Ascending aorta (tissue), 2 donors: ENCODE results near the gene CNTNAP2. TPM values are rescaled to one million over a fixed set of nuclear protein-coding genes. Genes with fewer than 3 reads are reported as not detected.

Experiments used
- DNase-seq, 2 donors: peaks; one replicate each; pipeline ENCODE4 v3.0.0-alpha.2; 2019; ENCODE audit warnings: low spot score in 2 of 2
- H3K27ac ChIP-seq, 2 donors: fragments of 200-600 bp; sonication (generic); one replicate each; pipeline ENCODE4 v1.5.1; 2016 to 2017; ENCODE audit warnings: mild to moderate bottlenecking in 1 of 2
- H3K27me3 ChIP-seq: fragments of 200-600 bp; sonication (generic); one replicate; pipeline ENCODE4 v1.5.1; 2017
- H3K36me3 ChIP-seq, 2 donors: fragments of 200-600 bp; sonication (generic); one replicate each; pipeline ENCODE4 v1.5.1; 2016
- H3K4me1 ChIP-seq, 2 donors: fragments of 200-600 bp; sonication (generic); one replicate each; pipeline ENCODE4 v1.5.1; 2016 to 2017; ENCODE audit warnings: mild to moderate bottlenecking in 1 of 2
- H3K4me3 ChIP-seq, 2 donors: fragments of 200-600 bp; sonication (generic); one replicate each; pipeline ENCODE4 v1.5.1; 2016 to 2017; ENCODE audit warnings: mild to moderate bottlenecking in 1 of 2
- H3K9me3 ChIP-seq, 2 donors: fragments of 200-600 bp; sonication (generic); one replicate each; pipeline ENCODE4 v1.5.1; 2016
- intact Hi-C: fragments of 100-400 bp; cut with DNase I; formaldehyde crosslinking; loops from one replicate; pipeline ENCODE4 v1.15.1; 2023
- total RNA-seq: library from RNA; depleted of rRNA; stranded (reverse); fragments of >200 nt; gene quantifications from one replicate; pipeline ENCODE4 v1.1.0, GENCODE V29; 2016
- TF ChIP-seq, protein P1 (sequence below), 3 experiments: fragments of 200-600 bp in 2 of 3; fragments of 450-650 bp in 1 of 3; sonication (generic) in 2 of 3; IDR thresholded peaks; one replicate each; pipeline ENCODE4 v1.5.1; 2016 to 2019; ENCODE audit warnings: antibody characterized with exemption in 3 of 3, mild to moderate bottlenecking in 1 of 3, moderate library complexity in 1 of 3

The CNTNAP2 gene
- total RNA-seq, 1 donor from 2014 or later = not detected

DNA sequence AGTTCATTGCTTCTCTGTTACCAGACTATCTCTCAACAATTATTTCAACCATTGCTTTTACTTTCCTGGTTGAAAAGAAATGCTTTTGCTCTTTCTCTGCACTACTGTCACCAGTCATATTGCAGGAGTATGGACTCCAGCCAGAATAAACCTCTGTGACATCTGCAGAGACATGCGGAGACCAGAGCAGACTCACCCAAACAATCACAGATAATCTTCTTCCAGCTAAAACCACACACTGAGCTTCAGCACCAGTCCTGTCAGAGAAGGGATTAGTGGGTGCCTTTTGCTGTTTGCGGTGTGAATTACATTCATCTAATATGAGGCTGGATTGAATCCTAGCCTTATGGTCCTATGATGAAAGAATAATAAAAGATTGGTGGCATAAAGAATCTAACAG, 258.6 kb downstream of the CNTNAP2 start:
- H3K36me3 ChIP-seq = no peaks in the 10 kb centered on the region
- intact Hi-C loops = no loop called here
- H3K27me3 ChIP-seq = no peaks in the 10 kb centered on the region
- H3K4me1 ChIP-seq = no peaks in the 10 kb centered on the region
- no peak for DNase-seq
- TF ChIP-seq, protein P1, sequence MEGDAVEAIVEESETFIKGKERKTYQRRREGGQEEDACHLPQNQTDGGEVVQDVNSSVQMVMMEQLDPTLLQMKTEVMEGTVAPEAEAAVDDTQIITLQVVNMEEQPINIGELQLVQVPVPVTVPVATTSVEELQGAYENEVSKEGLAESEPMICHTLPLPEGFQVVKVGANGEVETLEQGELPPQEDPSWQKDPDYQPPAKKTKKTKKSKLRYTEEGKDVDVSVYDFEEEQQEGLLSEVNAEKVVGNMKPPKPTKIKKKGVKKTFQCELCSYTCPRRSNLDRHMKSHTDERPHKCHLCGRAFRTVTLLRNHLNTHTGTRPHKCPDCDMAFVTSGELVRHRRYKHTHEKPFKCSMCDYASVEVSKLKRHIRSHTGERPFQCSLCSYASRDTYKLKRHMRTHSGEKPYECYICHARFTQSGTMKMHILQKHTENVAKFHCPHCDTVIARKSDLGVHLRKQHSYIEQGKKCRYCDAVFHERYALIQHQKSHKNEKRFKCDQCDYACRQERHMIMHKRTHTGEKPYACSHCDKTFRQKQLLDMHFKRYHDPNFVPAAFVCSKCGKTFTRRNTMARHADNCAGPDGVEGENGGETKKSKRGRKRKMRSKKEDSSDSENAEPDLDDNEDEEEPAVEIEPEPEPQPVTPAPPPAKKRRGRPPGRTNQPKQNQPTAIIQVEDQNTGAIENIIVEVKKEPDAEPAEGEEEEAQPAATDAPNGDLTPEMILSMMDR (IDR thresholded peaks at IDR 0.05) = no peak
- no peak overlapping the region for H3K4me3 ChIP-seq
- no peaks in the 10 kb centered on the region for H3K9me3 ChIP-seq
- H3K27ac ChIP-seq = no peak overlapping the region

DNA sequence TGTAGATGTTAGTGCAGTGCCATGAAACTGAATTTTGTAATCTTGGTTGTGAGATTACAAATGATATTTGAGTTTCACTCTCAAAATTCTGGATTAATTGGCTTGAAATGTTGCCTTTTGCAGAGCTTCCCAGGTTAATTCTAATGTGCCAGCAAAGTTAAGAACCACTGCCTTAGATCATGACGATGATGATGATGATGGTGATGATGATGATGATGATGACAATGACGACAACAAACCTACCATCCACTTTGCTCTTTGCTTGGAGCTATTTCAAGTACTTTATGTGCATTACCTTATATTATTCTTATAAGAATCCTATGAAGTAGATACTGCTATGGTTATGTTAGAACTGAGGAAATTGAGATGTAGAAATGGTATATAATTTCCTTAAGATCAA, 261.6 kb downstream of the CNTNAP2 start:
- Histone ChIP-seq H3K27ac (no peak overlapping the region), H3K9me3 (no peaks in the 10 kb centered on the region), H3K4me1 (no peaks in the 10 kb centered on the region), H3K36me3 (no peaks in the 10 kb centered on the region), H3K4me3 (no peak overlapping the region), H3K27me3 (no peaks in the 10 kb centered on the region)
- DNase-seq = no peak
- intact Hi-C loops = no loop called here
- TF ChIP-seq, protein P1 (IDR thresholded peaks at IDR 0.05) = no peak

- no peak for DNase-seq
- Histone ChIP-seq H3K36me3 (no peaks in the 10 kb centered on the region), H3K4me3 (no peak overlapping the region), H3K27ac (no peak overlapping the region), H3K4me1 (no peaks in the 10 kb centered on the region), H3K27me3 (no peaks in the 10 kb centered on the region), H3K9me3 (no peaks in the 10 kb centered on the region)
- intact Hi-C loops = no loop called here
- TF ChIP-seq, protein P1 (IDR thresholded peaks at IDR 0.05) = no peak
These were observed 270.5 kb downstream of the CNTNAP2 start for GRCh38 chr7:146387140-146387539.

- no peak for DNase-seq
- Histone ChIP-seq H3K4me1 (no peaks in the 10 kb centered on the region), H3K9me3 (no peaks in the 10 kb centered on the region), H3K4me3 (no peak overlapping the region), H3K36me3 (no peaks in the 10 kb centered on the region), H3K27ac (no peak overlapping the region), H3K27me3 (no peaks in the 10 kb centered on the region)
- intact Hi-C loops = no loop called here
- TF ChIP-seq, protein P1 (IDR thresholded peaks at IDR 0.05) = no peak
These were observed 272.3 kb downstream of the CNTNAP2 start for GRCh38 chr7:146388928-146389327.

DNA sequence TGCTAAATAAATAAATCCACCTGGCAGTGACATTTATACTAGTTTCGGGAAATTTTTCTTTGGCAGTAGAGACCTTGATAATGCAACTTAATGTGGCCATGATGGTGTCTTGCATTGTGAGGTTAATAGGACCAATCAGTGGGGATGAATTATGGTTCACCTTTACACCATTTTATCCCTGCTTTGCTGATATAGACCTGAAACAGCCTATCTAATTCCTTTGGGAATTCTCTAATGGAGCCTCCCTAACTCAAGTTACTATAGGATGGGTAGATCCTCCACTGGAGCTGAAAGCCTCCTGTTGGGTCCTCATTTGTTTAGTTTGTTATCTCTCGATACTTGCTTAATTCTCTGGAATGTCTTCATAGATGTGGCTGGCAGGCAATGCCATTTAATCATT, 276.7 kb downstream of the CNTNAP2 start:
- Histone ChIP-seq H3K4me1 (no peaks in the 10 kb centered on the region), H3K27ac (no peak overlapping the region), H3K27me3 (no peaks in the 10 kb centered on the region), H3K9me3 (no peaks in the 10 kb centered on the region), H3K36me3 (no peaks in the 10 kb centered on the region), H3K4me3 (no peak overlapping the region)
- DNase-seq = no peak
- intact Hi-C loops = no loop called here
- TF ChIP-seq, protein P1 (IDR thresholded peaks at IDR 0.05) = no peak

GRCh38 chr7:146397141-146397540, 280.5 kb downstream of the CNTNAP2 start:
- H3K9me3 ChIP-seq = no peaks in the 10 kb centered on the region
- H3K27ac ChIP-seq = no peak overlapping the region
- no peak for DNase-seq
- TF ChIP-seq, protein P1 (IDR thresholded peaks at IDR 0.05) = no peak
- H3K27me3 ChIP-seq = no peaks in the 10 kb centered on the region
- no peaks in the 10 kb centered on the region for H3K36me3 ChIP-seq
- intact Hi-C loops = no loop called here
- no peak overlapping the region for H3K4me3 ChIP-seq
- no peaks in the 10 kb centered on the region for H3K4me1 ChIP-seq
